ELR (cell line): Measurements from ENCODE around the gene FGFRL1.
"Not testable (repeated sequence)": the region's sequence is repeated elsewhere in the genome, so short reads cannot be mapped to it uniquely, and the experiment has no call there.

ENCODE experiments used
- DNase-seq: peaks from one replicate; pipeline ENCODE4 v3.0.0-alpha.2; 2015; ENCODE audit warnings: low read depth

The FGFRL1 gene

GRCh38 chr4:973431-974397, 37.7 kb upstream of the FGFRL1 start, which contains the start of gene DGKQ:
Gene DGKQ (minus strand): TSS chr4:973569. CDS start chr4:973482, 87 bp downstream.
- DNase-seq: peak; percentile 77

- DNase-seq: no peak
These were observed 36.8 kb upstream of the FGFRL1 start for GRCh38 chr4:974668-975067.

- DNase-seq: not testable (repeated sequence)
These were observed 35.4 kb upstream of the FGFRL1 start for GRCh38 chr4:976016-976415.

- peak; percentile 41 for DNase-seq
These were observed 32.3 kb upstream of the FGFRL1 start for GRCh38 chr4:978957-979701.

- DNase-seq: no peak
These were observed 29.1 kb upstream of the FGFRL1 start for GRCh38 chr4:982291-982690.

GRCh38 chr4:982814-983213, 28.6 kb upstream of the FGFRL1 start:
- DNase-seq: no peak

GRCh38 chr4:984336-985054, 26.9 kb upstream of the FGFRL1 start:
- no peak for DNase-seq

GRCh38 chr4:985123-985830, 26.1 kb upstream of the FGFRL1 start:
- DNase-seq: peak; percentile 54

GRCh38 chr4:986428-986878, 25.0 kb upstream of the FGFRL1 start:
- no peak for DNase-seq

- peak; percentile 82 for DNase-seq
These were observed 24.4 kb upstream of the FGFRL1 start, which contains the start of gene IDUA for GRCh38 chr4:986879-987623. Gene IDUA (plus strand): TSS chr4:987044. CDS start chr4:987085, 41 bp downstream.

- peak; percentile 90 for DNase-seq
These were observed 23.6 kb upstream of the FGFRL1 start for GRCh38 chr4:987624-988513.

GRCh38 chr4:988726-989721, 22.4 kb upstream of the FGFRL1 start:
- no peak for DNase-seq

- no peak for DNase-seq
These were observed 21.5 kb upstream of the FGFRL1 start for GRCh38 chr4:989722-990471.

- DNase-seq: no peak
These were observed 20.6 kb upstream of the FGFRL1 start for GRCh38 chr4:990746-991367.

- DNase-seq: no peak
These were observed 19.8 kb upstream of the FGFRL1 start for GRCh38 chr4:991451-992296.
